GM20431 (cell line): ENCODE results near the gene UBE2C.
"Not testable (repeated sequence)": the region's sequence is repeated elsewhere in the genome, so short reads cannot be mapped to it uniquely, and the experiment has no call there.

Source experiments
- in situ Hi-C: fragments of 300-500 bp; cut with MseI, MboI; formaldehyde crosslinking; loops from one replicate; pipeline ENCODE4 v1.15.0; 2020; ENCODE audit warnings: low sequenced_read_pairs; ENCODE audit not compliant: unreplicated experiment

UBE2C gene

GRCh38 chr20:45827712-45828111 is 15.3 kb downstream of the UBE2C start:
- in situ Hi-C loops: no loop called here

GRCh38 chr20:45828589-45828988 is 16.1 kb downstream of the UBE2C start:
- in situ Hi-C loops: no loop called here

GRCh38 chr20:45829673-45830106 is 17.2 kb downstream of the UBE2C start:
- in situ Hi-C loops: not testable (repeated sequence)

GRCh38 chr20:45832619-45833018 is 20.2 kb downstream of the UBE2C start:
- in situ Hi-C loops: no loop called here

GRCh38 chr20:45833030-45833882 is 20.8 kb downstream of the UBE2C start, which contains the start of gene SNX21:
Gene SNX21, plus strand, starts transcription at chr20:45833799. Its CDS starts 121 bp downstream, at chr20:45833920.
- in situ Hi-C loops: no loop called here

- in situ Hi-C loops: no loop called here
Measured at GRCh38 chr20:45833883-45834796, 21.7 kb downstream of the UBE2C start.

GRCh38 chr20:45834797-45835161 is 22.3 kb downstream of the UBE2C start:
- in situ Hi-C loops: no loop called here

GRCh38 chr20:45835329-45835765 is 22.9 kb downstream of the UBE2C start:
- in situ Hi-C loops: no loop called here

GRCh38 chr20:45835825-45836224 is 23.4 kb downstream of the UBE2C start:
- in situ Hi-C loops: no loop called here

- in situ Hi-C loops: no loop called here
Measured at GRCh38 chr20:45836841-45837240, 24.4 kb downstream of the UBE2C start.

- in situ Hi-C loops: no loop called here
Measured at GRCh38 chr20:45840700-45841198, 28.3 kb downstream of the UBE2C start.

GRCh38 chr20:45841407-45842129 is 29.1 kb downstream of the UBE2C start:
- in situ Hi-C loops: no loop called here

- in situ Hi-C loops: no loop called here
Measured at GRCh38 chr20:45842169-45842812, 29.8 kb downstream of the UBE2C start.

GRCh38 chr20:45843506-45843905 is 31.1 kb downstream of the UBE2C start:
- in situ Hi-C loops: no loop called here

- in situ Hi-C loops: no loop called here
Measured at GRCh38 chr20:45845452-45845851, 33.0 kb downstream of the UBE2C start.

- in situ Hi-C loops: no loop called here
Measured at GRCh38 chr20:45848421-45848820, 36.0 kb downstream of the UBE2C start.

GRCh38 chr20:45848969-45849582 is 36.6 kb downstream of the UBE2C start:
- in situ Hi-C loops: no loop called here

- in situ Hi-C loops: no loop called here
Measured at GRCh38 chr20:45850238-45850637, 37.8 kb downstream of the UBE2C start.

GRCh38 chr20:45850926-45851325 is 38.5 kb downstream of the UBE2C start:
- in situ Hi-C loops: no loop called here
